Measurements from ENCODE around the gene NT5M.

GRCh38 chr17:17256316-17256715 lies 46.9 kb upstream of the NT5M start:
- TF ChIP-seq EP300 (IDR thresholded peaks at IDR 0.05) (no peak), E2F6 (IDR thresholded peaks at IDR 0.05; ENCODE audit: borderline replicate concordance, low read depth) (no peak), CTCF (IDR thresholded peaks at IDR 0.05) (no peak), POLR2AphosphoS2 (conservative IDR thresholded peaks at IDR 0.05; ENCODE audit: low read length) (no peak), KDM1A (IDR thresholded peaks at IDR 0.05; ENCODE audit: low read depth) (no peak), CBX8 (IDR thresholded peaks at IDR 0.05) (no peak), SMC3 (IDR thresholded peaks at IDR 0.05) (no peak), HOXB5 (CRISPR knock-in tag; IDR thresholded peaks at IDR 0.05) (no peak), NFE2L2 (conservative IDR thresholded peaks at IDR 0.05; ENCODE audit: low read length) (no peak), CHD4 (IDR thresholded peaks at IDR 0.05; ENCODE audit: borderline replicate concordance) (no peak), POLR2A (IDR thresholded peaks at IDR 0.05; ENCODE audit: low read length) (no peak)
- TF ChIP-seq, protein P1, sequence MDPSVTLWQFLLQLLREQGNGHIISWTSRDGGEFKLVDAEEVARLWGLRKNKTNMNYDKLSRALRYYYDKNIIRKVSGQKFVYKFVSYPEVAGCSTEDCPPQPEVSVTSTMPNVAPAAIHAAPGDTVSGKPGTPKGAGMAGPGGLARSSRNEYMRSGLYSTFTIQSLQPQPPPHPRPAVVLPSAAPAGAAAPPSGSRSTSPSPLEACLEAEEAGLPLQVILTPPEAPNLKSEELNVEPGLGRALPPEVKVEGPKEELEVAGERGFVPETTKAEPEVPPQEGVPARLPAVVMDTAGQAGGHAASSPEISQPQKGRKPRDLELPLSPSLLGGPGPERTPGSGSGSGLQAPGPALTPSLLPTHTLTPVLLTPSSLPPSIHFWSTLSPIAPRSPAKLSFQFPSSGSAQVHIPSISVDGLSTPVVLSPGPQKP (IDR thresholded peaks at IDR 0.05; ENCODE audit: low read depth, low read length), result no peak
- TF ChIP-seq, protein P2, sequence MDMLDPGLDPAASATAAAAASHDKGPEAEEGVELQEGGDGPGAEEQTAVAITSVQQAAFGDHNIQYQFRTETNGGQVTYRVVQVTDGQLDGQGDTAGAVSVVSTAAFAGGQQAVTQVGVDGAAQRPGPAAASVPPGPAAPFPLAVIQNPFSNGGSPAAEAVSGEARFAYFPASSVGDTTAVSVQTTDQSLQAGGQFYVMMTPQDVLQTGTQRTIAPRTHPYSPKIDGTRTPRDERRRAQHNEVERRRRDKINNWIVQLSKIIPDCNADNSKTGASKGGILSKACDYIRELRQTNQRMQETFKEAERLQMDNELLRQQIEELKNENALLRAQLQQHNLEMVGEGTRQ (IDR thresholded peaks at IDR 0.05), result no peak
